ENCODE data around the gene STK39.

GRCh38 chr2:168052773-168053172, 194.6 kb downstream of the STK39 start:
- no peak for TF ChIP-seq ZNF274 (IDR thresholded peaks at IDR 0.05; ENCODE audit: low read depth, low read length)
- no peak for TF ChIP-seq YY1 (IDR thresholded peaks at IDR 0.05; ENCODE audit: insufficient read depth, insufficient read length)
